ENCODE measurements around the gene CHD6. TPM values are rescaled to one million over a fixed set of nuclear protein-coding genes. Genes with fewer than 3 reads are reported as not detected.

CHD6 gene
- total RNA-seq, 2 experiments from 2014 or later: 25.2 to 29.6 TPM

DNA sequence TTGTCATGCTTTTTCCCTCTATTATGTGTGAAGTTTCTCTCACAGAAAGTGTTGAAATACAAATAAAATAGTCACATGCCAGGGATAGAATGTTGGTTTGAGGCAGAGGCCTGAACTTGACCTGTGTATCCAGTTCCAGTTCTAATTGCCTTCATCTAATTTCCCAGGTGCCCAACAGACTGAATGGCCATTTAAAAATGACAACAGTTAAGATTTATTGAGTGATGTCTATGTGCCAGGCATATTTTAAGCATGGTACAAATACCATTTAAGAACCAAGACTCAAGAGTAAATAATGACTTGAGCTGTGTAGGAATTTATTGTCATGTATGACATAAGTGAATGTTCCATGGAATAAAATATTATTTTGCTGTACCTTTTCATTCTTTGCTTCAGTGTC is 163.9 kb downstream of the CHD6 start:
- H3K27me3 Mint-ChIP-seq: no peaks in the 10 kb centered on the region
- intact Hi-C loops (cut with micrococcal nuclease): no loop called here
- no peak for DNase-seq
- CTCF ChIA-PET: interaction anchor here (0.6 kb wide), 1 partner anchor 409 kb away, joined by 3 read pairs; no protein-coding TSS in a partner anchor
- H3K4me3 Mint-ChIP-seq: no peak overlapping the region
- POLR2A ChIA-PET: no interaction called here
- H3K36me3 Mint-ChIP-seq: peaks cover 50% of the 10 kb centered on the region
- H3K27ac Mint-ChIP-seq: no peak overlapping the region
- H3K9me3 Mint-ChIP-seq: no peaks in the 10 kb centered on the region
- no peaks in the 10 kb centered on the region for H3K4me1 Mint-ChIP-seq (ENCODE audit: low read depth)

GRCh38 chr20:41453010-41453950 is 164.9 kb downstream of the CHD6 start:
- H3K27me3 Mint-ChIP-seq: no peaks in the 10 kb centered on the region
- H3K9me3 Mint-ChIP-seq: no peaks in the 10 kb centered on the region
- no peak overlapping the region for H3K27ac Mint-ChIP-seq
- DNase-seq: no peak
- intact Hi-C loops (cut with micrococcal nuclease): no loop called here
- POLR2A ChIA-PET: no interaction called here
- H3K4me3 Mint-ChIP-seq: no peak overlapping the region
- CTCF ChIA-PET: no interaction called here
- no peaks in the 10 kb centered on the region for H3K4me1 Mint-ChIP-seq (ENCODE audit: low read depth)
- peaks cover 51% of the 10 kb centered on the region for H3K36me3 Mint-ChIP-seq

GRCh38 chr20:41452226-41452625 is 166.0 kb downstream of the CHD6 start:
- DNase-seq: no peak
- intact Hi-C loops (cut with micrococcal nuclease): no loop called here
- ChIA-PET CTCF (no interaction called here), POLR2A (no interaction called here)
- Mint-ChIP-seq H3K36me3 (peaks cover 57% of the 10 kb centered on the region), H3K27ac (no peak overlapping the region), H3K9me3 (no peaks in the 10 kb centered on the region), H3K4me3 (no peak overlapping the region), H3K27me3 (no peaks in the 10 kb centered on the region), H3K4me1 (ENCODE audit: low read depth) (no peaks in the 10 kb centered on the region)

- ChIA-PET CTCF (no interaction called here), POLR2A (no interaction called here)
- Mint-ChIP-seq H3K27ac (no peak overlapping the region), H3K9me3 (no peaks in the 10 kb centered on the region), H3K4me3 (no peak overlapping the region), H3K27me3 (no peaks in the 10 kb centered on the region), H3K36me3 (peaks cover 43% of the 10 kb centered on the region), H3K4me1 (ENCODE audit: low read depth) (peaks cover 8% of the 10 kb centered on the region)
- no peak for DNase-seq
- intact Hi-C loops (cut with micrococcal nuclease): no loop called here
Measured at GRCh38 chr20:41447006-41447405, 171.2 kb downstream of the CHD6 start.

GRCh38 chr20:41446456-41446855 is 171.7 kb downstream of the CHD6 start:
- DNase-seq: no peak
- POLR2A ChIA-PET: no interaction called here
- H3K27me3 Mint-ChIP-seq: no peaks in the 10 kb centered on the region
- H3K36me3 Mint-ChIP-seq: peaks cover 45% of the 10 kb centered on the region
- H3K4me3 Mint-ChIP-seq: no peak overlapping the region
- peaks cover 8% of the 10 kb centered on the region for H3K4me1 Mint-ChIP-seq (ENCODE audit: low read depth)
- H3K9me3 Mint-ChIP-seq: no peaks in the 10 kb centered on the region
- CTCF ChIA-PET: no interaction called here
- intact Hi-C loops (cut with micrococcal nuclease): no loop called here
- H3K27ac Mint-ChIP-seq: no peak overlapping the region

DNA sequence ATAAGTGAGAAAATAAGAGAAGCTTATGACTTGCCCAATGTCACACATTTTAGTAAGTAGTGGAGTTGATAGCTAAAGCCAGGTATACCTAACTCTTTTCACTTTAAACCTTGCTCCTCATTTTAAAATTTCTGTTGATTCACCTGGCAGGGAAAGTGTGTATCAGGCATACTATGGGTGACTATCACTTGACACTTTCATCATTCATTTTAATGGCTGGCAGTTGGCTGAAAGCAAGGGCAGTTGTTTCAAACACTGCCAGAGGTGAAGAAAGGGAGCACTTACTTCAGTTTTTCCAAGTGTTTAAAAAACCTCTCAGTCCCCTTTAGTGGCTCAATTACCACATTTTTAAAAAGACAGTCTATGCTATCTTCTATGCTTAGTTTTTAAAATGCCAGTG is 173.4 kb downstream of the CHD6 start:
- POLR2A ChIA-PET: no interaction called here
- H3K36me3 Mint-ChIP-seq: peaks cover 38% of the 10 kb centered on the region

DNA sequence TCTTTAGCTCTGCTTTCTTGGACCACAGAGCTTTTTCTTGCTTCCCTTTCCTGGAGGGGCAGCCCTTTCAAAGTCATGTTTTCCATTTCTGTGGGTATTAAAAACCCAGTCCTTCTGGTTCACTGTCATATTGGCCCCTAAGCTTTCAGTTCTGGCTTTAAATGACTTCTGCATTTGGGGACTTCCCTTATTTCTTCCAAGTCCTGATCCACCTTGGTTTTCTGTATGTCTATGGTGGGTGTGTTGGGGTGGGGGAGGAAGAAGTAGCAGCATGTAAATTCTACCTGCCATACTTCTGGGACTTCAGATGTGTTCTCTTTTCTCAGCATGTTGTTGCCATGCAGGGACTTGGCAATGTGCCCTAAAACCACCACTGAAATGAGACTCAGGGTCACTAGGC is 174.5 kb downstream of the CHD6 start:
- intact Hi-C loops (cut with micrococcal nuclease): no loop called here
- ChIA-PET CTCF (no interaction called here), POLR2A (no interaction called here)
- Mint-ChIP-seq H3K4me3 (no peak overlapping the region), H3K9me3 (no peaks in the 10 kb centered on the region), H3K4me1 (ENCODE audit: low read depth) (peaks cover 12% of the 10 kb centered on the region), H3K27me3 (no peaks in the 10 kb centered on the region), H3K36me3 (peaks cover 42% of the 10 kb centered on the region), H3K27ac (no peak overlapping the region)
- no peak for DNase-seq

More for the DNA sequence above, 173.4 kb downstream of the CHD6 start:
- CTCF ChIA-PET: no interaction called here
- H3K27me3 Mint-ChIP-seq: no peaks in the 10 kb centered on the region
- intact Hi-C loops (cut with micrococcal nuclease): no loop called here
- no peak for DNase-seq
- H3K9me3 Mint-ChIP-seq: no peaks in the 10 kb centered on the region
- peaks cover 12% of the 10 kb centered on the region for H3K4me1 Mint-ChIP-seq (ENCODE audit: low read depth)
- H3K4me3 Mint-ChIP-seq: no peak overlapping the region
- no peak overlapping the region for H3K27ac Mint-ChIP-seq

DNA sequence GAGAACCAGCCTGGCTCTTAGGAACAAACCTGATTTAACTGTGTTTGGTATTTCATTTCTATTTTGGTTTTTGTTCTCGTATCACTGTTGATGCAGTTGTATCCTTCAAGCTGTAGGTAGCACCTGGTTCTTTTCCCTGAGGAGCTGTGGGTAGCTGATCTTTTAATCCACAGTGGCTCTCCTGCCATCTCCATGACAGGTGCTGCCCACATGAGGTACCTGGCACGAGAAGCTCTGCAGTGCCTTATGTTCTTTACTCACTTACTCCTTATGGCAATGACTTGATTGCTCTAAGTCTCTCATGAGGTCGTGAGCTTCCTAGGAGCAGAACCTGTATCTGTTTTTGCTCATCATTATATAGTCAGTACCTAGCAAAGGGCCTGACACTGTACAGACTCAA is 177.3 kb downstream of the CHD6 start:
- H3K4me3 Mint-ChIP-seq: no peak overlapping the region
- peaks cover 37% of the 10 kb centered on the region for H3K36me3 Mint-ChIP-seq
- intact Hi-C loops (cut with micrococcal nuclease): no loop called here
- ChIA-PET CTCF (no interaction called here), POLR2A (no interaction called here)
- H3K27me3 Mint-ChIP-seq: no peaks in the 10 kb centered on the region
- peaks cover 32% of the 10 kb centered on the region for H3K4me1 Mint-ChIP-seq (ENCODE audit: low read depth)
- H3K9me3 Mint-ChIP-seq: no peaks in the 10 kb centered on the region
- DNase-seq: no peak
- no peak overlapping the region for H3K27ac Mint-ChIP-seq

DNA sequence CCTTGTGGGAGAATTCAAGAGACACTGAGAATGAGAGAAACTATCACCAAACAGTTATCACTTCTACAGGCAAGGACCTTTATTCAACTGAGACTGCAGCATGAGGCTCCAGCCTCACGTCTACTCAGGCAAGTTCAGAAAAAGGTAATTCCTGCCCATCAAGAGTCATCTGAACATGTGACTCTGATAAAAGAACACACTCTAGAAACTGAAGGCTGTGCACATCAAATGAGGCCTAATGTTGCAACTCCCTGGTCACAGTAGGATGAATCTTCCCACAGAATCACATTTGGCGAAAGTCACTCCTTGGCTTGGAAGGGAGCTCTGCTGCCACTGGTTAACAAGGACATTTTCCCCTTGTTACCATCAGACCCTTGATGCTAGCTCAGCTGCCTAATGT is 180.3 kb downstream of the CHD6 start:
- intact Hi-C loops (cut with micrococcal nuclease): loop anchor here (10.0 kb wide), 1 partner anchor 303 kb away; the partner anchor contains the start of gene PLCG1
- no peak for DNase-seq
- CTCF ChIA-PET: no interaction called here

GRCh38 chr20:41436679-41437078 is 181.5 kb downstream of the CHD6 start:
- intact Hi-C loops (cut with micrococcal nuclease): loop anchor here (10.0 kb wide), 1 partner anchor 302 kb away; the partner anchor contains the start of gene PLCG1
- CTCF ChIA-PET: no interaction called here
- H3K27ac Mint-ChIP-seq: no peak overlapping the region
- H3K4me3 Mint-ChIP-seq: no peak overlapping the region
- H3K27me3 Mint-ChIP-seq: no peaks in the 10 kb centered on the region
- peaks cover 40% of the 10 kb centered on the region for H3K4me1 Mint-ChIP-seq (ENCODE audit: low read depth)
- no peak for DNase-seq
- POLR2A ChIA-PET: no interaction called here
- peaks cover 51% of the 10 kb centered on the region for H3K36me3 Mint-ChIP-seq
- H3K9me3 Mint-ChIP-seq: no peaks in the 10 kb centered on the region

More for the DNA sequence above, 180.3 kb downstream of the CHD6 start:
- H3K4me1 Mint-ChIP-seq (ENCODE audit: low read depth): peaks cover 32% of the 10 kb centered on the region
- H3K27ac Mint-ChIP-seq: no peak overlapping the region
- H3K36me3 Mint-ChIP-seq: peaks cover 50% of the 10 kb centered on the region
- POLR2A ChIA-PET: no interaction called here
- H3K27me3 Mint-ChIP-seq: no peaks in the 10 kb centered on the region
- no peaks in the 10 kb centered on the region for H3K9me3 Mint-ChIP-seq
- no peak overlapping the region for H3K4me3 Mint-ChIP-seq

DNA sequence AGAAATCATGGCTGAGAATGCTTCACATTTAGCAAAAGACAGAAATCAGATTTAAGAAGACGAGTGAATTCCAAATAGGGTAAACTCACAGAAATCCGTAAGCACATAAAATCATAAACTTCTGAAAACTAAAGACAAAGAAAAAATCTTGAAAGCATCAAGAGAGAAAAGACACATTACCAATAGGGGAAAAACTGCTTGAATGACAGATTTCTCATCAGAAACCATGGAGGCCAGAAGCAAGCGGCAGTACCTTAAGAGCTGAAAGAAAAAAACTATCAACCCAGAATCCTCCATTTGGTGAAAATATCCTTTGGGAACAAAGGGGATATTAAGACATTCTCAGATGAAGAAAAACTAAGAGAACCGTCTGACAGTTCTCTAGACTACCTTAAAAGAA is 185.0 kb downstream of the CHD6 start:
- Mint-ChIP-seq H3K27me3 (no peaks in the 10 kb centered on the region), H3K4me1 (ENCODE audit: low read depth) (peaks cover 45% of the 10 kb centered on the region), H3K4me3 (no peak overlapping the region), H3K9me3 (no peaks in the 10 kb centered on the region), H3K27ac (no peak overlapping the region), H3K36me3 (peaks cover 46% of the 10 kb centered on the region)
- ChIA-PET CTCF (interaction anchor here (0.9 kb wide), 1 partner anchor 265 kb away, joined by 4 read pairs; no protein-coding TSS in a partner anchor), POLR2A (no interaction called here)
- no peak for DNase-seq
- intact Hi-C loops (cut with micrococcal nuclease): loop anchor here (2.0 to 10.0 kb wide), 2 partner anchors 186 to 298 kb away; partner anchors contain the start of genes CHD6 and PLCG1

GRCh38 chr20:41432746-41433145 is 185.4 kb downstream of the CHD6 start:
- intact Hi-C loops (cut with micrococcal nuclease): loop anchor here (1.0 to 10.0 kb wide), 3 partner anchors 30 to 298 kb away; partner anchors contain the start of genes CHD6 and PLCG1
- Mint-ChIP-seq H3K27me3 (no peaks in the 10 kb centered on the region), H3K36me3 (peaks cover 48% of the 10 kb centered on the region), H3K27ac (peak overlapping the region; percentile 74), H3K4me3 (no peak overlapping the region), H3K9me3 (no peaks in the 10 kb centered on the region), H3K4me1 (ENCODE audit: low read depth) (peaks cover 45% of the 10 kb centered on the region)
- CTCF ChIA-PET: no interaction called here
- DNase-seq: no peak
- POLR2A ChIA-PET: no interaction called here

DNA sequence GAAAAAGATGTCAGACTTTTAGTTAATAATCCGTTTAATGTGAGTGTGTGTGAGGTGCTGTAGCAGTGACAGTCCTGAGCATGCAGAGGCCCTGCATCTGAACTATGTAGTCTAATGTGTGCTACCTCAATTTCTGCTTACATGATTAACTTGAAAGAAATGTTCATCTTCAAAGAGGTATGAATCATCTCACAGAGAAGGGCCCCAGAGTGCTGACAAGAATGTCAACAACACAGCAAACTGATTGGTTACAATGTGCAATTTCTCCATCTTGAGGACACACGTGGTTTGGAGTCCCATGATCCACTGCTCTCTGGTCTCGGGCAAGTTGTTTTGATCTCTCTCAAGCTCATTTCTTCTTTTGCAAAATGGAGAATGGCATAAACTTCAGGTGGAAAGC is 189.9 kb downstream of the CHD6 start:
- peak overlapping the region; percentile 75 for H3K27ac Mint-ChIP-seq
- H3K4me1 Mint-ChIP-seq (ENCODE audit: low read depth): peaks cover 31% of the 10 kb centered on the region
- DNase-seq: peak; percentile 56
- no peaks in the 10 kb centered on the region for H3K27me3 Mint-ChIP-seq
- ChIA-PET POLR2A (no interaction called here), CTCF (no interaction called here)
- H3K36me3 Mint-ChIP-seq: peaks cover 30% of the 10 kb centered on the region
- no peak overlapping the region for H3K4me3 Mint-ChIP-seq
- no peaks in the 10 kb centered on the region for H3K9me3 Mint-ChIP-seq
- intact Hi-C loops (cut with micrococcal nuclease): loop anchor here (1.0 to 2.0 kb wide), 2 partner anchors 265 to 425 kb away; no protein-coding TSS in a partner anchor

All from activated CD4-positive, alpha-beta memory T cell treated with anti-CD3 and anti-CD28 coated beads for 36 hours (primary cell).